SU-DHL-6 (cell line): Measurements from ENCODE around the gene BIN1.

Experiments
- H2AFZ ChIP-seq: fragments of 200-600 bp; sonication (generic); 2 replicates; pipeline ENCODE4 v1.6.1; 2014; ENCODE audit warnings: low read depth, mild to moderate bottlenecking, moderate library complexity, mixed read lengths, antibody characterized with exemption, low read length; ENCODE audit not compliant: severe bottlenecking
- H3F3A ChIP-seq: fragments of 200-600 bp; shearing (Covaris generic); 2 replicates; pipeline ENCODE4 v1.6.0; 2016; ENCODE audit warnings: antibody characterized with exemption, mild to moderate bottlenecking; ENCODE audit not compliant: insufficient read depth
- H3K27ac ChIP-seq: fragments of 200-600 bp; sonication (generic); 2 replicates; pipeline ENCODE4 v1.5.1; 2016; ENCODE audit warnings: low read depth, mild to moderate bottlenecking, low read length, moderate library complexity, mixed read lengths
- H3K27me3 ChIP-seq: fragments of 200-600 bp; sonication (generic), shearing (Covaris generic); 2 replicates; pipeline ENCODE4 v1.6.0; 2014; ENCODE audit warnings: mild to moderate bottlenecking, low read length
- H3K36me3 ChIP-seq: fragments of 200-600 bp; sonication (generic); 2 replicates; pipeline ENCODE4 v1.6.1; 2014; ENCODE audit warnings: mild to moderate bottlenecking, low read length, mixed read lengths
- H3K4me2 ChIP-seq: fragments of 300-600, 200-600 bp; shearing (Covaris generic), sonication (generic); 2 replicates; pipeline ENCODE4 v1.6.0; 2014; ENCODE audit warnings: low read length, low read depth, mild to moderate bottlenecking; ENCODE audit not compliant: poor library complexity, severe bottlenecking
- H3K4me3 ChIP-seq: fragments of 200-600 bp; sonication (generic); 2 replicates; pipeline ENCODE4 v1.5.1; 2014; ENCODE audit warnings: antibody characterized with exemption, low read length, mild to moderate bottlenecking, mixed read lengths; ENCODE audit not compliant: insufficient read depth, poor library complexity, severe bottlenecking
- H3K79me2 ChIP-seq: fragments of 200-600 bp; sonication (generic); 2 replicates; pipeline ENCODE4 v1.6.1; 2014; ENCODE audit warnings: mild to moderate bottlenecking, low read length, moderate library complexity; ENCODE audit not compliant: insufficient read depth
- H3K9ac ChIP-seq: fragments of 200-600 bp; sonication (generic); 2 replicates; pipeline ENCODE4 v1.7.0; 2014; ENCODE audit warnings: mild to moderate bottlenecking, low read length
- H3K9me2 ChIP-seq: fragments of 200-600 bp; sonication (generic); replicated peaks from 2 replicates; pipeline ENCODE4 v1.6.1; 2014; ENCODE audit warnings: low read length; ENCODE audit not compliant: insufficient read depth
- H3K9me3 ChIP-seq: fragments of 200-600 bp; sonication (generic); 2 replicates; pipeline ENCODE4 v1.6.1; 2014; ENCODE audit warnings: low read length, mixed read lengths; ENCODE audit not compliant: insufficient read depth
- H4K20me1 ChIP-seq: fragments of 200-600 bp; sonication (generic); 2 replicates; pipeline ENCODE4 v1.6.1; 2014; ENCODE audit warnings: low read depth, mild to moderate bottlenecking, antibody characterized with exemption, low read length, moderate library complexity, mixed read lengths
- CTCF ChIP-seq: fragments of 200-600 bp; sonication (generic); IDR thresholded peaks from one replicate; pipeline ENCODE4 v1.5.1; 2017; ENCODE audit warnings: antibody characterized with exemption, mild to moderate bottlenecking, low read length, moderate library complexity; ENCODE audit not compliant: insufficient read depth, poor library complexity, severe bottlenecking
- EZH2phosphoT487 ChIP-seq: fragments of 200-600 bp; sonication (generic), shearing (Covaris generic); conservative IDR thresholded peaks from 2 replicates; pipeline ENCODE4 v1.6.1; 2018; ENCODE audit warnings: mild to moderate bottlenecking, antibody characterized with exemption, low read length, moderate library complexity, mixed read lengths

Gene BIN1

DNA sequence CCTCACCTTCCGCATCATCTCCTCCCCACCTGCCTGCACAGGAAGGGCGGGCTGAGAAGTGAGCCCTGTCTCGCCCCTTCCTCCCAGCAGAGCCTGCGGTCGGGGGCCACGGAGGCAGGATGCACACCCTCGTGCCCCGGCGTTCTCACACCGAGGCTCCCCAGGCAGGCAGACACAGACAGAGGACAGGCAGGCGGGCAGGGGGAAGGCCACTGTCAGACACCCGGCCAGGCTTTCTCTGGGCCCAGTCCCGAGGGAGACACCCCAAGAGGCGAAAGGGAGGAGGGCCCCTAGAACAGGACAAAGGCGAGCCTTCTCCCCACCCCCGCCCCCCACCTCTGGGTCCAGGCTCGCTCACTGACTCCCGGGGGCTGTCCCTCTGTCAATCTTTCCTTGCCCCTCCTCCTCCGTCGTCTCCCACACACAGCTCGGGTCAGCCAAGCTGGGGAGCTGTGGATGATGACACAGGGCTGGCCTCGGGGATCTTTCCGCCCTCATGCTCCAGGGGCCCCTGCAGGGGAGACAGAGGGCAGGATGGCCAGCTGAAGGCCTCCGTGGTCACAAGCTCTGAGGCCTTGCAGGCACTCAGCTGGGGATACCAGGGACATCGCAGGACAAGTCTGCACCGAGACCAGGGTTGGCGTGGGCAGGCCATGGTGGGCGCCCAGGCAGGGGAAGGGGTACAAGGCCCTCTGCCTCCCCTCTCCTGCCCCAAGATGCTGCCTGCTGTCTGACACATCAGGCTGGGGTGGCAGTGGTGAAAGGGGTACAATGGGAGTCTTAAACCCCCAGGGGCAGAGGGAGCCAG lies 24.9 kb downstream of the BIN1 start:
- Histone ChIP-seq H3K9me2 (no peaks in the 10 kb centered on the region), H3K4me2 (no peak overlapping the region), H4K20me1 (no peaks in the 10 kb centered on the region), H3K4me3 (no peak overlapping the region), H3K27me3 (no peaks in the 10 kb centered on the region), H3K9ac (no peak overlapping the region), H3K36me3 (no peaks in the 10 kb centered on the region), H3K9me3 (no peaks in the 10 kb centered on the region), H3K79me2 (no peaks in the 10 kb centered on the region), H3F3A (no peaks in the 10 kb centered on the region), H3K27ac (no peak overlapping the region), H2AFZ (no peak overlapping the region)
- no peak for TF ChIP-seq EZH2phosphoT487
- no peak for TF ChIP-seq CTCF

GRCh38 chr2:127080938-127081755 lies 25.8 kb downstream of the BIN1 start:
- TF ChIP-seq EZH2phosphoT487 = no peak
- TF ChIP-seq CTCF = no peak
- no peaks in the 10 kb centered on the region for H4K20me1 ChIP-seq
- no peak overlapping the region for H3K9ac ChIP-seq
- no peak overlapping the region for H3K27ac ChIP-seq
- H3K36me3 ChIP-seq = no peaks in the 10 kb centered on the region
- no peak overlapping the region for H3K4me3 ChIP-seq
- H3K9me2 ChIP-seq = no peaks in the 10 kb centered on the region
- H3K9me3 ChIP-seq = no peaks in the 10 kb centered on the region
- no peaks in the 10 kb centered on the region for H3K27me3 ChIP-seq
- no peak overlapping the region for H2AFZ ChIP-seq
- H3F3A ChIP-seq = no peaks in the 10 kb centered on the region
- no peaks in the 10 kb centered on the region for H3K79me2 ChIP-seq
- H3K4me2 ChIP-seq = no peak overlapping the region

GRCh38 chr2:127080226-127080937 lies 26.6 kb downstream of the BIN1 start:
- no peak overlapping the region for H3K4me2 ChIP-seq
- H3K4me3 ChIP-seq = no peak overlapping the region
- no peaks in the 10 kb centered on the region for H4K20me1 ChIP-seq
- no peaks in the 10 kb centered on the region for H3K36me3 ChIP-seq
- H3K9me2 ChIP-seq = no peaks in the 10 kb centered on the region
- H3K27me3 ChIP-seq = no peaks in the 10 kb centered on the region
- H3K9me3 ChIP-seq = no peaks in the 10 kb centered on the region
- H2AFZ ChIP-seq = no peak overlapping the region
- H3K9ac ChIP-seq = no peak overlapping the region
- H3F3A ChIP-seq = no peaks in the 10 kb centered on the region
- no peak for TF ChIP-seq CTCF
- no peak for TF ChIP-seq EZH2phosphoT487
- no peaks in the 10 kb centered on the region for H3K79me2 ChIP-seq
- H3K27ac ChIP-seq = no peak overlapping the region
